HG03280 (cell line): Measurements from ENCODE around the gene IL1R1.
"Not testable (repeated sequence)": the region's sequence is repeated elsewhere in the genome, so short reads cannot be mapped to it uniquely, and the experiment has no call there.

Experiments
- ATAC-seq: cut with Tn5 transposase; IDR thresholded peaks from one replicate; pipeline ENCODE4 v1.9.1; 2021; ENCODE audit warnings: mild to moderate bottlenecking, moderate library complexity; ENCODE audit not compliant: unreplicated experiment

Gene IL1R1

GRCh38 chr2:102110596-102111334 lies 31.8 kb upstream of the IL1R1 start:
- no peak for ATAC-seq

GRCh38 chr2:102111823-102112222 lies 30.7 kb upstream of the IL1R1 start:
- no peak for ATAC-seq

- ATAC-seq: no peak
These were observed 30.3 kb upstream of the IL1R1 start for GRCh38 chr2:102112271-102112670.

- no peak for ATAC-seq
These were observed 29.6 kb upstream of the IL1R1 start for GRCh38 chr2:102112692-102113665.

GRCh38 chr2:102114290-102114721 lies 28.2 kb upstream of the IL1R1 start:
- no peak for ATAC-seq

- ATAC-seq: no peak
These were observed 27.6 kb upstream of the IL1R1 start for GRCh38 chr2:102114851-102115497.

- no peak for ATAC-seq
These were observed 25.7 kb upstream of the IL1R1 start for GRCh38 chr2:102116630-102117471.

- no peak for ATAC-seq
These were observed 25.1 kb upstream of the IL1R1 start for GRCh38 chr2:102117472-102117858.

GRCh38 chr2:102119255-102119654 lies 23.3 kb upstream of the IL1R1 start:
- no peak for ATAC-seq

- ATAC-seq: no peak
These were observed 22.3 kb upstream of the IL1R1 start for GRCh38 chr2:102120261-102120660.

- no peak for ATAC-seq
These were observed 21.8 kb upstream of the IL1R1 start for GRCh38 chr2:102120701-102121159.

GRCh38 chr2:102122115-102122514 lies 20.4 kb upstream of the IL1R1 start:
- ATAC-seq: no peak

- no peak for ATAC-seq
These were observed 19.6 kb upstream of the IL1R1 start for GRCh38 chr2:102122909-102123308.

GRCh38 chr2:102124421-102124820 lies 18.1 kb upstream of the IL1R1 start:
- not testable (repeated sequence) for ATAC-seq

- ATAC-seq: no peak
These were observed 16.4 kb upstream of the IL1R1 start for GRCh38 chr2:102126169-102126568.

GRCh38 chr2:102126660-102127059 lies 15.9 kb upstream of the IL1R1 start:
- no peak for ATAC-seq

GRCh38 chr2:102129082-102129481 lies 13.5 kb upstream of the IL1R1 start:
- ATAC-seq: no peak

- ATAC-seq: no peak
These were observed 12.4 kb upstream of the IL1R1 start for GRCh38 chr2:102129951-102130646.

- ATAC-seq: no peak
These were observed 11.9 kb upstream of the IL1R1 start for GRCh38 chr2:102130647-102130991.

GRCh38 chr2:102131564-102131963 lies 11.0 kb upstream of the IL1R1 start:
- no peak for ATAC-seq
